ENCODE measurements around the gene SPOCK1. TPM values are rescaled to one million over a fixed set of nuclear protein-coding genes. Genes with fewer than 3 reads are reported as not detected.

Gene SPOCK1
- total RNA-seq, 1 experiment from 2014 or later: 9.8 TPM

GRCh38 chr5:137164536-137164935 is 334.6 kb downstream of the SPOCK1 start:
- TF ChIP-seq EZH2phosphoT487 (IDR thresholded peaks at IDR 0.05; ENCODE audit: borderline replicate concordance, low read length) (no peak), CTCF (conservative IDR thresholded peaks at IDR 0.05; ENCODE audit: low read depth, low read length) (no peak), EZH2 (IDR thresholded peaks at IDR 0.05; ENCODE audit: low read length, unreplicated experiment) (no peak)
- intact Hi-C loops (cut with micrococcal nuclease): no loop called here
- ChIA-PET CTCF (no interaction called here), POLR2A (ENCODE audit: unreplicated experiment) (no interaction called here)
- Histone ChIP-seq H3K9me2 (replicated peaks; ENCODE audit: low read length) (no peaks in the 10 kb centered on the region), H2AFZ (ENCODE audit: low read length) (no peak overlapping the region), H3K9me3 (ENCODE audit: low read length) (no peaks in the 10 kb centered on the region), H3K4me3 (ENCODE audit: low read length) (no peak overlapping the region), H3K9ac (ENCODE audit: low read length) (no peak overlapping the region), H3K4me2 (ENCODE audit: low read length) (no peak overlapping the region), H3K27me3 (ENCODE audit: low read length) (no peaks in the 10 kb centered on the region), H3F3A (ENCODE audit: low read length, unreplicated experiment) (no peaks in the 10 kb centered on the region), H4K20me1 (ENCODE audit: low read length) (no peaks in the 10 kb centered on the region), H3K4me1 (ENCODE audit: insufficient read depth, low read length) (0 out of 2 replicates have a peak, but pooled peaks cover 6% of the 10 kb centered on the region), H3K79me2 (ENCODE audit: low read length) (no peaks in the 10 kb centered on the region), H3K36me3 (ENCODE audit: low read depth, low read length) (no peaks in the 10 kb centered on the region), H3K27ac (ENCODE audit: low read length) (no peak overlapping the region)
- no TSS peak for BruUV-seq (replicated peaks)
- ATAC-seq (no peak), DNase-seq (no peak)

- ATAC-seq (no peak), DNase-seq (no peak)
- Histone ChIP-seq H3K9me3 (ENCODE audit: low read length) (no peaks in the 10 kb centered on the region), H4K20me1 (ENCODE audit: low read length) (no peaks in the 10 kb centered on the region), H3K9me2 (replicated peaks; ENCODE audit: low read length) (no peaks in the 10 kb centered on the region), H3K9ac (ENCODE audit: low read length) (no peak overlapping the region), H3K4me1 (ENCODE audit: insufficient read depth, low read length) (no peaks in the 10 kb centered on the region), H3K4me2 (ENCODE audit: low read length) (no peak overlapping the region), H3K27me3 (ENCODE audit: low read length) (no peaks in the 10 kb centered on the region), H3F3A (ENCODE audit: low read length, unreplicated experiment) (no peaks in the 10 kb centered on the region), H3K36me3 (ENCODE audit: low read depth, low read length) (no peaks in the 10 kb centered on the region), H2AFZ (ENCODE audit: low read length) (no peak overlapping the region), H3K4me3 (ENCODE audit: low read length) (no peak overlapping the region), H3K27ac (ENCODE audit: low read length) (no peak overlapping the region), H3K79me2 (ENCODE audit: low read length) (no peaks in the 10 kb centered on the region)
- intact Hi-C loops (cut with micrococcal nuclease): no loop called here
- ChIA-PET CTCF (no interaction called here), POLR2A (ENCODE audit: unreplicated experiment) (no interaction called here)
- BruUV-seq (replicated peaks): no TSS peak
- TF ChIP-seq EZH2phosphoT487 (IDR thresholded peaks at IDR 0.05; ENCODE audit: borderline replicate concordance, low read length) (no peak), CTCF (conservative IDR thresholded peaks at IDR 0.05; ENCODE audit: low read depth, low read length) (no peak), EZH2 (IDR thresholded peaks at IDR 0.05; ENCODE audit: low read length, unreplicated experiment) (no peak)
Measured at GRCh38 chr5:137158691-137159090, 340.4 kb downstream of the SPOCK1 start.

- H3K36me3 ChIP-seq (ENCODE audit: low read depth, low read length): no peaks in the 10 kb centered on the region
- no peak overlapping the region for H3K4me2 ChIP-seq (ENCODE audit: low read length)
- H3K4me1 ChIP-seq (ENCODE audit: insufficient read depth, low read length): no peaks in the 10 kb centered on the region
- H2AFZ ChIP-seq (ENCODE audit: low read length): no peak overlapping the region
- H3K27ac ChIP-seq (ENCODE audit: low read length): no peak overlapping the region
- H3K79me2 ChIP-seq (ENCODE audit: low read length): no peaks in the 10 kb centered on the region
- ChIA-PET POLR2A (ENCODE audit: unreplicated experiment) (no interaction called here), CTCF (interaction anchor here (0.6 kb wide), 1 partner anchor 14 kb away, joined by 3 read pairs; no protein-coding TSS in a partner anchor)
- intact Hi-C loops (cut with micrococcal nuclease): no loop called here
- H3K27me3 ChIP-seq (ENCODE audit: low read length): no peaks in the 10 kb centered on the region
- no peak overlapping the region for H3K4me3 ChIP-seq (ENCODE audit: low read length)
- no peaks in the 10 kb centered on the region for H3K9me3 ChIP-seq (ENCODE audit: low read length)
- H4K20me1 ChIP-seq (ENCODE audit: low read length): no peaks in the 10 kb centered on the region
- no TSS peak for BruUV-seq (replicated peaks)
- no peak for DNase-seq
- H3F3A ChIP-seq (ENCODE audit: low read length, unreplicated experiment): no peaks in the 10 kb centered on the region
- ATAC-seq: no peak
- H3K9me2 ChIP-seq (replicated peaks; ENCODE audit: low read length): no peaks in the 10 kb centered on the region
- H3K9ac ChIP-seq (ENCODE audit: low read length): no peak overlapping the region
- TF ChIP-seq EZH2phosphoT487 (IDR thresholded peaks at IDR 0.05; ENCODE audit: borderline replicate concordance, low read length): no peak
Measured at GRCh38 chr5:137156180-137156579, 342.9 kb downstream of the SPOCK1 start.
